Measurements from ENCODE around the gene OCSTAMP. TPM values are rescaled to one million over a fixed set of nuclear protein-coding genes. Genes with fewer than 3 reads are reported as not detected.

The OCSTAMP gene
- total RNA-seq, 2 experiments from 2014 or later = not detected

- Mint-ChIP-seq H3K27ac (no peak overlapping the region), H3K4me3 (no peak overlapping the region), H3K4me1 (ENCODE audit: low read depth) (no peaks in the 10 kb centered on the region), H3K9me3 (no peaks in the 10 kb centered on the region), H3K27me3 (peaks cover 44% of the 10 kb centered on the region), H3K36me3 (ENCODE audit: low read depth) (no peaks in the 10 kb centered on the region)
- Histone ChIP-seq H3K36me3 (ENCODE audit: insufficient read depth, low read length) (no peaks in the 10 kb centered on the region), H3K27me3 (ENCODE audit: control insufficient read depth in 1 of 2, insufficient read depth in 2 of 2, low read length in 2 of 2) (peaks cover 0 to 8% of the 10 kb centered on the region in 2 experiments), H3K4me3 (ENCODE audit: low read length) (no peak overlapping the region), H3K27ac (ENCODE audit: low read depth in 1 of 2, low read length in 2 of 2) (no peak overlapping the region), H3K9me3 (ENCODE audit: control insufficient read depth in 1 of 2, insufficient read depth in 1 of 2, low read length in 2 of 2) (no peaks in the 10 kb centered on the region), H3K4me1 (ENCODE audit: insufficient read depth, low read length) (no peaks in the 10 kb centered on the region)
- no peak for ATAC-seq (ENCODE audit: poor library complexity)
- ChIA-PET CTCF (no interaction called here), POLR2A (no interaction called here)
- DNase-seq = no peak
- intact Hi-C loops (cut with DNase I, micrococcal nuclease) = no loop called here
- no peak for TF ChIP-seq CTCF (IDR thresholded peaks at IDR 0.05)
These were observed 26.4 kb upstream of the OCSTAMP start for GRCh38 chr20:46576774-46577395.

DNA sequence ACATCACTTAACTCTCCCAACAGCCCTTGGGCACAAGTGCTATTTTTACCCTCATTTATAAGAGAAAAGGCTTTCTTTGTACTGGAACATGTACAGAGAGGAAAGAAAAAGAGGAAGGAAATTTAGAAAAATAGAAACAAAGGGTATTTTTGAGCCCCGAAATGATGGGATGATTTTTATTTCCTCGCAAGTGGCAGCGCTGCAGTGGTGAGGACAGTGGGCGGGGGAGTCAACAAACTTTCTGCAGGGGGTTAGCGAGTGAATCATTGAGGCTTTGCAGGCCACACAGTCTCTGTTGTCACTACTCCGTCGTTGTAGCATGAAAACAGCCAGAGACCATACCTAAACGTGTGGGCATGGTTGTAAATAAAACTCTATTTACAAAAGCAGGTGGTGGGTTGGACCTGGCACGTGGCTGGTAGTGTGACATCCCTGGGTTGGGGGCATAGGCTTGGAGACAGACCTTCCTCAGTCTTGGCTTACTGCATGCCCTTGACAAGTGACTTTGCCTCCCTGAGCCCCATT is 25.5 kb upstream of the OCSTAMP start:
- H3K36me3 ChIP-seq (ENCODE audit: insufficient read depth, low read length) = no peaks in the 10 kb centered on the region
- Mint-ChIP-seq H3K4me3 (no peak overlapping the region), H3K36me3 (ENCODE audit: low read depth) (no peaks in the 10 kb centered on the region), H3K27me3 (peaks cover 38% of the 10 kb centered on the region), H3K9me3 (no peaks in the 10 kb centered on the region), H3K27ac (no peak overlapping the region), H3K4me1 (ENCODE audit: low read depth) (no peaks in the 10 kb centered on the region)
- H3K27ac ChIP-seq (ENCODE audit: low read depth in 1 of 2, low read length in 2 of 2) = no peak overlapping the region
- H3K4me1 ChIP-seq (ENCODE audit: insufficient read depth, low read length) = no peaks in the 10 kb centered on the region
- intact Hi-C loops (cut with DNase I, micrococcal nuclease) = no loop called here
- POLR2A ChIA-PET = no interaction called here
- H3K9me3 ChIP-seq (ENCODE audit: control insufficient read depth in 1 of 2, insufficient read depth in 1 of 2, low read length in 2 of 2) = no peaks in the 10 kb centered on the region
- DNase-seq (no peak), ATAC-seq (ENCODE audit: poor library complexity) (no peak)
- H3K27me3 ChIP-seq (ENCODE audit: control insufficient read depth in 1 of 2, insufficient read depth in 2 of 2, low read length in 2 of 2) = peaks cover 0 to 8% of the 10 kb centered on the region in 2 experiments
- no peak for TF ChIP-seq CTCF (IDR thresholded peaks at IDR 0.05)
- CTCF ChIA-PET = no interaction called here
- H3K4me3 ChIP-seq (ENCODE audit: low read length) = no peak overlapping the region

GRCh38 chr20:46575394-46575793 is 24.9 kb upstream of the OCSTAMP start:
- no peaks in the 10 kb centered on the region for H3K4me1 Mint-ChIP-seq (ENCODE audit: low read depth)
- no peaks in the 10 kb centered on the region for H3K9me3 Mint-ChIP-seq
- no peak for TF ChIP-seq CTCF (IDR thresholded peaks at IDR 0.05)
- no peak overlapping the region for H3K4me3 Mint-ChIP-seq
- H3K36me3 Mint-ChIP-seq (ENCODE audit: low read depth) = no peaks in the 10 kb centered on the region
- no peak for ATAC-seq (ENCODE audit: poor library complexity)
- no peak overlapping the region for H3K27ac Mint-ChIP-seq
- CTCF ChIA-PET = no interaction called here
- Histone ChIP-seq H3K4me1 (ENCODE audit: insufficient read depth, low read length) (no peaks in the 10 kb centered on the region), H3K36me3 (ENCODE audit: insufficient read depth, low read length) (no peaks in the 10 kb centered on the region), H3K27me3 (ENCODE audit: control insufficient read depth in 1 of 2, insufficient read depth in 2 of 2, low read length in 2 of 2) (peaks cover 0 to 8% of the 10 kb centered on the region in 2 experiments), H3K27ac (ENCODE audit: low read depth in 1 of 2, low read length in 2 of 2) (no peak overlapping the region), H3K4me3 (ENCODE audit: low read length) (no peak overlapping the region), H3K9me3 (ENCODE audit: control insufficient read depth in 1 of 2, insufficient read depth in 1 of 2, low read length in 2 of 2) (no peaks in the 10 kb centered on the region)
- H3K27me3 Mint-ChIP-seq = peaks cover 36% of the 10 kb centered on the region
- intact Hi-C loops (cut with DNase I, micrococcal nuclease) = no loop called here
- no peak for DNase-seq
- POLR2A ChIA-PET = no interaction called here

Data from CD4-positive, alpha-beta T cell (primary cell).